Fibroblast of villous mesenchyme (primary cell): ENCODE data around the gene GMNN. TPM values are rescaled to one million over a fixed set of nuclear protein-coding genes. Genes with fewer than 3 reads are reported as not detected.

Source experiments
- DNase-seq: peaks from one replicate; pipeline ENCODE4 v3.0.0-alpha.2; 2010; ENCODE audit warnings: low read depth
- H3K4me3 ChIP-seq: 2 replicates; pipeline ENCODE4 v1.5.1; 2011; ENCODE audit warnings: low read depth, mild to moderate bottlenecking, low read length
- CTCF ChIP-seq: IDR thresholded peaks from 2 replicates; pipeline ENCODE4 v1.5.1; 2012; ENCODE audit warnings: low read depth, mild to moderate bottlenecking, low read length; ENCODE audit not compliant: insufficient read depth
- total RNA-seq: library from RNA; depleted of rRNA; stranded (reverse); fragments of >200 nt; gene quantifications from 2 replicates; pipeline ENCODE4 v1.2.3, GENCODE V29; 2012

Gene GMNN
- total RNA-seq, 1 donor: 24.2 TPM

GRCh38 chr6:24777227-24777626 is 2.5 kb downstream of the GMNN start:
- no peak for TF ChIP-seq CTCF
- peak overlapping the region; percentile 89 for H3K4me3 ChIP-seq
- DNase-seq: no peak

DNA sequence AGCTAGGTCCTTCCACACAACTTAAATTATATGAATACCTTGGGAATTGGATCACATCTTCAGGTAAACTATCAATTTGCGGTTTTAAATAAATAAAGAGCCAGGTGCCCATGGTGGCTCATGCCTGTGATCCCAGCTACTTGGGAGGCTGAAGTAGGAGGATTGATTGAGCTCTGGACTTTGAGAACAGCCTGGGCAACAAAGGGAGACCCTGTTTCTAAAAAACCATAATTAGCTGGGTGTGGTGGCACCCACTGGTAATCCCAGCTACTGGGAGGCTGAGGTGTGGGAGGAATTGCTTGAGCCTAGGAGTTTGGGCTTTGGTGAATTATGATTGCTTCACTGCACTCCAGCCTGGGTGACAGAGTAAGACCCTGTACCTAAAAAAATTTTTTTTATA is 3.4 kb downstream of the GMNN start:
- no peak for DNase-seq
- no peak overlapping the region for H3K4me3 ChIP-seq
- no peak for TF ChIP-seq CTCF

DNA sequence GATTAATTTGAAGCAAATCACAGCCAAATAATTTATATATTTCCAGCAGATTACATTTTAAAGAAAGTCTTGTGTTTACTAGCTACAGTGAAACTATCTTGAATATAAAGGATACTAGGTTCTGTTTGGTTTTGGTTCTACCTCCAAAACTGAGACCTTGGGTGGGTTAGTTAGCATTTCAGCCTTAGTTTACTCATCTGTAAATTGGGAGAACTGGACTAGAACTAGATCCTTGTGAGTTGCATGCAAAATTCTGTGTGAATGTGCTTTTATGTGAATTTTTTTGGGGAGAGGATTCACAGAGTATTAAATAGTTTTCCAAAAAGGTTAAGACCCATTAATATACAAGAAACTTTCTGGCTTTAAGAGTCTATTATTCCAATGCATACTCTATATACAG is 4.1 kb downstream of the GMNN start:
- no peak overlapping the region for H3K4me3 ChIP-seq
- no peak for DNase-seq
- no peak for TF ChIP-seq CTCF

DNA sequence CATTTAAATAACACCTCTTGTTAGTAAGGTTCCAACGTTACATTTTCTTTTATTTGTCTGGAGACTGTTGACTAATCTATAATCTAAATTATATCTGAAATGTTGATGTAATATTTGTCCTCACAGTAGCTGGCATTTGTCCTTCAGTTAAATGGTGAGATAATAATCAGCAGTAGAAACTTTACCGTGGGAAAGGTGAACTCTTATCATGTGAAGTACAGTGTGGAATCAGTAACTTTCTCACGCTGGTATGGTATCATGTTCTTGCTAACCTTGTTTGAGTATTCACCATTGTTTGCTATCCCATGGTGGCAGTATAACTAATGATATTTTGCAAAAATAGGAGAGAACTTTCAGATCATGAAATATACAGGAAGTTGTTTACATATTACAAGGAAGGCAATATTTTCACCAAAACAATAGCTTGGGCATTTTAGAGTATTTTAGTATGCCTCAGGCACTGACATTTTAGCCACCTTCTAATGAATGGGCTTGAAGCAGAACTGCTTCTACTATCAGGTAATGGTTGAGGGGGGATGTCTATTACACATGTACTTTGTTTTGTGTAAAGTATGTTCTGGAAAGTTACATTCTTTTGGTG is 4.8 kb downstream of the GMNN start:
- peak; percentile 31 for DNase-seq

DNA sequence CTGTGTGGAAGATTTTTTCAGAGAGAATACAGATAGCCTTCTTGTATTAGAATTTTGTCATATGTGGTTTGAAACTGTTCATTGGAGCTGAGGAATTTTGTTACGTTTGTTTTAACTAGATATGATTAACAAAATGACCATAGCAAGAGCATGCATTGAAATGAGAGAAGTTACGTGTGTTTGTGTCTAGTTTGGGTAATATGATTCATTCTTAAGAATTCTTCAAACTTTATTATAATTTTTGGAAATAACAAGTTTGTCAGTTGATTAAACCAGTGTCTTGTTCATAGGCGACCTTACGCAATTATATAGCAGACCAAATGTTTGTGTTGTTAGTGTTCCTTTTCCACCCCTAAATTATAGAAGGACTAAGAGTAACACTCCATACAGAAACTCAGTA is 5.5 kb downstream of the GMNN start:
- no peak for TF ChIP-seq CTCF
- DNase-seq: no peak
- H3K4me3 ChIP-seq: no peak overlapping the region

More for the DNA sequence above, 4.8 kb downstream of the GMNN start:
- H3K4me3 ChIP-seq: no peak overlapping the region
- no peak for TF ChIP-seq CTCF

GRCh38 chr6:24788031-24788665 is 13.4 kb downstream of the GMNN start:
- peak; percentile 18 for DNase-seq
- no peak for TF ChIP-seq CTCF
- no peak overlapping the region for H3K4me3 ChIP-seq

- no peak for TF ChIP-seq CTCF
- peak; percentile 23 for DNase-seq
- no peak overlapping the region for H3K4me3 ChIP-seq
Measured at GRCh38 chr6:24795106-24795505, 20.4 kb downstream of the GMNN start.
